Measurements from ENCODE around the gene ACKR4.
"Not testable (repeated sequence)": the region's sequence is repeated elsewhere in the genome, so short reads cannot be mapped to it uniquely, and the experiment has no call there.

Gene ACKR4

DNA sequence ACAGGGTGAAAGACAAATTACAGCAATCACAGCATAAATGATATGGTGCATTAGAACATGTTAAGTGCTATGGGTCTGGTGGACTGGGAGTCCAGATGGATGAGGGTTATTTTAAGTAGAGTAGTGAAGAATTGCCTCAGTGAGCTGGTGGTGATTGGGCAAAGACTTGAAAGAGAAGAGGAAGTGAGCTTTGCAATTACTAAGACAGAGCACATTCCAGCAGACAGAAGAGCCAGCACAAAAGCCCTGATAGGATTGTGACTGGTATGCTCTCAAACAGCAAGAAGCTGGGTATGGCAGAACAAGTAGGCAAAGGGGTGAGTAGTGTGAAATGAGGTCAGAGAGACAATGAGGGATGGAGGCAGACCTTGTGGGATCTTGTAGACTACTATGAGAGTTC lies 2.1 kb upstream of the ACKR4 start:
- peak; percentile 66 for DNase-seq

DNA sequence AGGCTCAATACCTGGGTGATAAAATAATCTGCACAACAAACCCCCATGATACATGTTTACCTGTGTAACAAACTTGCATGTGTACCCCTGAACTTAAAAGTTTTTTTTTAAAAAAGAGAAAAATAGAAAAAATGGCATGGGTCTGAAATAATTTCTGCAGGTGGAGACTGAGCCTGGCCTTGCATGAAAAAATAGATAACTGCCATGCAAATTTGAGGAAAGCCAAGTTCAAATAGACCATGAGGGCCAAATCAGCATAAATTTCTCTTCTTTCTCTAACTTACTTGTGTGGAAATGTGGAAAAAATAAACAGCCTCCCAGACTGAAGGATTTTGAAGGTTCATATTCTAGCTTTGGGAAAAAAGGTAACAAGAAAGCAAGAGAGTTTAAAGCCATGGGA lies 744 bp upstream of the ACKR4 start:
- DNase-seq = no peak

DNA sequence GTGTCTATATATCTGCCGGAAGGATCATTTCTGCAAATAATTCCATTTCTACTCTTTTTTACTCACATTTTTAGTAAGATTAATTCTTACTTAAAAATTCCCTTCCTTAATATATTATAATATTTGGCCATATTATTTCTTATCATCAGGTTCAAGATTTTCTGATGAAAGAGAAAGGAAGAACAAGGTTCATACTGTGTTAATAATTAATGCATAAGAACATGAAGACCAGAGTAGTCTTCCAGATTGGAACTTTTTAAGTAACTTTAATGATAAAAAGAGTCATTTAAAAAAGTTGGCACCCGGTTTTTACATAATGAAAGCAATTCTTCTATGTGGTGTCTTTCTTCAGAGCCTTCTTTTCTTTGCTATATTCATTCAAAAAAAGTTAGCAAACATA lies 590 bp downstream of the ACKR4 start:
- no peak for DNase-seq

DNA sequence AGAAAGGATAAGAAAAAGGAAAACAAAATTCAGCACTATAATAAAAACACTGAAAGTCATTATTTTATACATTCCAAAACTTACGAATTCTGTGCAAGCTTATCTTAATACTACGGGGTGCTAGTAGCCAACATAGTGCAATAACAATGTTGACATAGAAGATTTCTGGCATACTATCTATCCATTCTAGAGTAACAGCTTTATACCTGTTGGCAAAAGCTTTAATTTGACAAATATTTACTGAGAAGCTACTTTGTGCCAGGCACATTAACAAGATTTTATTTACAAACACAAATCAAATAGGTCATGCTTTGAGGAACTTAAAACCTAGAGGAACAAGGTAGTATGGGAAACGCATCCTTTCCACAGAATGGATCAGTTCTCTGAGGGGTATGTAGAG lies 1.1 kb downstream of the ACKR4 start:
- DNase-seq = no peak

DNA sequence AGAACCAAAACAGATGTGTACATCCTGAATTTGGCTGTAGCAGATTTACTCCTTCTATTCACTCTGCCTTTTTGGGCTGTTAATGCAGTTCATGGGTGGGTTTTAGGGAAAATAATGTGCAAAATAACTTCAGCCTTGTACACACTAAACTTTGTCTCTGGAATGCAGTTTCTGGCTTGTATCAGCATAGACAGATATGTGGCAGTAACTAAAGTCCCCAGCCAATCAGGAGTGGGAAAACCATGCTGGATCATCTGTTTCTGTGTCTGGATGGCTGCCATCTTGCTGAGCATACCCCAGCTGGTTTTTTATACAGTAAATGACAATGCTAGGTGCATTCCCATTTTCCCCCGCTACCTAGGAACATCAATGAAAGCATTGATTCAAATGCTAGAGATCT lies 3.5 kb downstream of the ACKR4 start:
- not testable (repeated sequence) for DNase-seq

DNA sequence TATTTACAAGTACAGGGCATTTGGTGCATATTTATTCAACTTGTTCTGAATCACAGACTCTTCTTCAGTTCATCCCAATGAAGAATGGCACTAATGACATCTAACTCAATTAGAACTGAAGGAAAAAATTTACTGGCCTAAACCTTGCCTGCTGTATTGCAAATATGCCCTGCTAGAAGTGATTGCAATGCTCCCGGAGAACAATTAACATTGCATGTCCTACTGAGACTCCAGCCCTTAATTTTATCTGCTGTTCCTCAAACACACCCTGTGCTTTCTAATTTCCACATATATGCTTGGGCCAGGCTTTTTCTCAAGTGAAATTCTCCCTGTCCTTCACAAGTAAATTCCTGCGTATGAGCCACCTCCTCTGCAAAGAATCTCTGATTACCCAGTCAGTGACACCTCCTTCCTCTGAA lies 8.3 kb downstream of the ACKR4 start:
- no peak for DNase-seq

DNA sequence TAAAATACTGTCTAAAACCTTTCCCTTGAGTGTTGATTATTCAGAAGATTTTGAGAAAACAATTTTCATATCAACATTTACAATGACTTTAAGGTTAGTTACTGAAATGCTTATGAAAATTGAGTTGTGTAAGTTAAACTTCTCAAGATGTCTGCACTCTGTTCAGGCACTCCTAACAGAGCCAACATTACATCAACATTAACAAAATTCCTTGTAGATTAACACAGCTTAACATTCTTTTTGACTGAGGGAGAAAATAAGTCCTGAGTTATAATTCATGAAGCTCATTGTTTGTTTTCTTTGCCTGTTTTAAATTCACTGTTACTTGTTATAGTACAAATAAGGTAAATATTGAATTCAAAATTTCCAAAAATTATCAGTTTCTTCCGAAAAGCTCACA lies 9.0 kb downstream of the ACKR4 start:
- peak; percentile 70 for DNase-seq

DNA sequence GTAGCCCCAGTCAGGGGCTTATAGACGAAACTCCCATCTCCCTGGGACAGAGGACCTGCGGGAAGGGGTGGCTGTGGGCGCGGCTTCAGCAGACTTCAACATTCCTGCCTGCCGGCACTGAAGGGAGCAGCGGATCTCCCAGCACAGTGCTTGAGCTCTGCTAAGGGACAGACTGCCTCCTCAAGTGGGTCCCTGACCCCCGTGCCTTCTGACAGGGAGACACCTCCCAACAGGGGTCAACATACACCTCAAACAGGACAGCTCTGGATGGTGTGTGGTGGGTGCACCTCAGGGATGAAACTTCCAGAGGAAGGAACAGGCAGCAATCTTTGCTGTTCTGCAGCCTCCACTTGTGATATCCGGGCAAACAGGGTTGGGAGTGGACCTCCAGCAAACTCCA lies 9.6 kb downstream of the ACKR4 start:
- not testable (repeated sequence) for DNase-seq

DNA sequence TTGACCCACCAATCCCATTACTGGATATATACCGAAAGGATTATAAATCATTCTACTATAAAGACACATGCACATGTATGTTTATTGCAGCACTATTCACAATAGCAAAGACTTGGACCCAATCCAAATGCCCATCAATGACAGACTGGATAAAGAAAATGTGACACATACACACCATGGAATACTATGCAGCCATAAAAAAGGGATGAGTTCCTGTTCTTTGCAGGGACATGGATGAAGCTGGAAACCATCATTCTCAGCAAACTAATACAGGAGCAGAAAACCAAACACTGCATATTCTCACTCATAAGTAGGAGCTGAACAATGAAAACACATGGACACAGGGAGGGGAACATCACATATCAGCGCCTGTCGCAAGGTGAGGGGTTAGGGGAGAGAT lies 18.2 kb downstream of the ACKR4 start:
- not testable (repeated sequence) for DNase-seq

DNA sequence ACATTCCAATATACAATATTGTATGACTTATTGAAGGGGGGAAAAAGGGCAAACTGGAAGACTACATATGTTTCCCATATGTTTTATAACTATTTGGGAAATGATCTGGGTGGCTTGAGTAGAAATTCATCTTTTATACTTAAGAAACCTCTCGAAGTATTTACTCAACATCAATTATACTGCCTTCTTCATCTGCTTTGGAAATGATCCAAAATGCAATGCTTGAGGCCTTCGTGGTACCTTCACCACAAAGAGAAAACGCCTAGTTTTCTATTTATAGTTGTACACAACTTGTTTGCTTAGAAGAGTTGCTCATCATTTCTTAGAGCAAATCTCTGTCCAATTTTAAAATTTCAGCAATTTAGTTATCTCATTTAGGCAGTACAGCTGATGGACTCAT lies 18.8 kb downstream of the ACKR4 start:
- DNase-seq = no peak

DNA sequence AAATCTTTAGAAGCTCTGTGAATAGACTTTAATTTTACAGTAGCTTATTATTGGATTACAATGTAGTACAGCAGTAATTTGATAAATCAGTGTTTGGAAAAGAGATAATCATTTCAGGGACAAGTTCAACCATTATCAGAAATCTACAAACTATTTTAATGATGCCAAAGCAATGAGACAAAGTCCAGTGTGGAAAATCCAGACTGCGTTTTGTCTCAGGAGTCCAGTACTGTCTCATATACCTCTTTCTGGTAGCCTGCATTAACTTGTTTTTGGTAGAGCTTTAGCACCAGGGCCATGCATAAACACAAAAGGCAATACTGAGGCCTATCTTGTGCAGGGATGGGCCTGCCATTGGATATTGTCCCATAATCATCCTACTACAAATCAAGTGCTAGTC lies 19.7 kb downstream of the ACKR4 start:
- DNase-seq = no peak

DNA sequence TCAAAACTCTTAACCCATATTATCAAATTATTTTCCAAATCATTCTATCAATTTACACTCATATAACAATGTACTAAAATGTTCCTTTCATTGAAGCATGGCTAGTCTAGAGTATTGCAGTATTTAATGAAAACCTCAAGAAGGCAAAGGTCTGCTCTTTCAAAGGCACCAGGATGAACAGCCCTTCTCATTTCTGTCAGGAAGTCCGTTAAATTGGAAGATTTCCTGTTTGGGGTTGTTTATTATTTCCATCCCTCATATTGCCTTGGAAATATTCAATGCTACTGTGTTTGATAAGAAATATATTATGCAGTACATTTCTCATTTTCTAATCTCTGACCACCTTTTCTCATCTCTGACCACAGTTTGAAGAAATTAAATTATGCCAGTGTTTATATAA lies 25.1 kb downstream of the ACKR4 start:
- DNase-seq = no peak

DNA sequence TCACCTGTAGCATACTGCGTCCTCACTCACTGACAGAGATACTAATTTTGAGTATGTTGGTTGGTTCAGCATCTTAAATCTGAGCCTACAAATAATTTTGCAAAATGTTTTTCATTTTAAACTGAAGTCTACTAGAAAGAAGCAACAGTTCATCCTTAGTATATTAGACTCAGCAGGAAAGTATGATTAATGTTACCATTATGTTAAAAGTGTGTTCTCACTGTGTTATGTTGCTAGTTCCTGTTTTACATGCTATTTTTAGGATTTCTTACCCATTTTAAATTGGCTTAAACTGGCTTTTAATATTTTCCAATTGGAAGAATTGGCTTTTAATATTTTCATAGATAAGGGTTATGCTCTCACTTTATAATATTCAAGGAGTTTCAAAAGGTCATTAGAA lies 25.7 kb downstream of the ACKR4 start:
- DNase-seq = no peak

DNA sequence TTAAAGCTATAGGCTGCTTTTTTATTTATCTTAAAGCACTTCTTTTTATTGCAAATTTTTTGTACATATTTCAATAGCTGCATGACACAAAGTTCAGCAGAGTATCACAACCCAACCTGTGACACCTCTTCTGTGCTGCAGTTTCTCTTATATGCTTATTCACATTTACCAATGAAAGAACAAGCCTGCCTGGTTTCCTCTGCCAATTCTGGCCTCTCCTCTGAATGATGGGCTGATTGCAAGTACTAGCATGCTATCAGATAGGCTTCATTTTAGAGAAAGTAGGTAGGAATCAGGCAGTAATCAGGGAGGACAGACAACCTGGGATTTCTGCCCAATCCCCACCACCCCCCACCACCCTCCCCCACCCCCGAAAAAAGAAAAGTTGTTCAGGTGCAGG lies 26.6 kb downstream of the ACKR4 start:
- no peak for DNase-seq

DNA sequence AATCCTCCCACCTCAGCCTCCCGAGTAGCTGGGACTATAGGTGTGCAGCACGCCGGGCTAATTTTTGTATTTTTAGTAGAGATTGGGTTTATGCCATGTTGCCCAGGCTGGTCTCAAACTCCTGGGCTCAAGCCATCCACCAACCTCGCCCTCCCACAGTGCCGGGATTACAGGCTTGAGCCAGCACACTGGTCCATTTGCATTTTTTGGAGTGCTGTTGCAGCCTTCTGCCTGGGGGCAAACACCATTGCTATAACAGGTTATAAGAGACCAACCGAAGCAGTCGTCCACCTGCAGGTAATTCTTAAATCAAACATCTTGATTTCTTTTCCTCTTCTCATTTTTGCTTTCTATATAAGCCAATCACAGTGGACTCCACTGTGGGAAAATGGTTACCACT lies 27.7 kb downstream of the ACKR4 start:
- no peak for DNase-seq

DNA sequence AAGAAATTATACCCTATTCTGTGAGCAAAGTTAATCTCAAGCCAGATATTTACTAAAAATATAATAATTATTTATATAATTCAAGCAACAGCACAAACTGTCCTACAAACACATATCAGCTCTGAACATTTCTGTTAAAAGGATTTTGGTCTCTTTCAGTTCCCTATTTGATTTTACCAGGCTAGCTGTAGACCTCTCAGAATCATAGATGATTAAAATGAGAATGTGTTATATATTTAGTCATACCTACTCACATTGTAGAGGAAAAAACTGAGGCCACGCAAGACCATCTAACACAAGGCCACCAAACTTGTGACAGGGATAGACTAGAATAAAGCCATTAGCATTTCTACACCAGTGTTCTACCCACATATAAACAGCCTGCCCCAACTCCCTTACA lies 28.5 kb downstream of the ACKR4 start:
- no peak for DNase-seq

DNA sequence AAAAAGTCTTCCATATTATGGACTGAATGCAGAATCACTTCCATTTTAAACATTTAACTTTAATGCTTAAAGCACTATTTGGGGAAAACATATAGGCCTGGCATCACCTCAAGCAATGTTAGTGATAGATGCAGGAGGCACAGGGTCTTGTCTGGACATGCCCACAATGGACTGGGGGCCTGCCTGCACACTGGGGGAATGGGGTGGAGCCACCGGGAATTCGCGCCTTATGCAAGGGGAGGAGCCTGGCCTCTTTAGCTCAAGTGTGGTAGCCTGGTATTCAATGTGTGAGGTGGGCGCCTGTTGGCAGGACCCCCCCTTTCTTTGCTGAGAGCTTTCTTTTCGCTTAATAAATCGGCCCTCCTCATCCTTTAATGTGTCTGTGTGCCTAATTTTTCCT lies 29.9 kb downstream of the ACKR4 start:
- DNase-seq = no peak

DNA sequence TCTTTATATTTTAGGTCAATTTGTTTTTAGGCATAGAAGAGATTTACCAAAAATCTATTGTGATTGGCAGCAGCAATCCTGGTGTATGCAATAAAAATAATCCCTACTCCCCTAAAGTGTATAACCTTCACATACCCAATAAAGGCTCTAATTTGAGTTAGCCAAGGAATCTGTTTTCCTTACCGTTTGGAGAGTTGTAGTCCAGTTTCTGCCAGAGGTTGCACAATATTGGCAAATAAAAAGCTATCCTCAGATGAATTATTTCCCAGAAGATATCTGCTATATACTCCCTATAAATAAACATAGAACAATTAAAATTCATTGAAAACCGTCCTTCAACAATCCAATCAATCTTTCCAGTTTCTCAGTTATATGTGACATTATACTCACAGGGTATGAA lies 31.1 kb downstream of the ACKR4 start:
- no peak for DNase-seq

DNA sequence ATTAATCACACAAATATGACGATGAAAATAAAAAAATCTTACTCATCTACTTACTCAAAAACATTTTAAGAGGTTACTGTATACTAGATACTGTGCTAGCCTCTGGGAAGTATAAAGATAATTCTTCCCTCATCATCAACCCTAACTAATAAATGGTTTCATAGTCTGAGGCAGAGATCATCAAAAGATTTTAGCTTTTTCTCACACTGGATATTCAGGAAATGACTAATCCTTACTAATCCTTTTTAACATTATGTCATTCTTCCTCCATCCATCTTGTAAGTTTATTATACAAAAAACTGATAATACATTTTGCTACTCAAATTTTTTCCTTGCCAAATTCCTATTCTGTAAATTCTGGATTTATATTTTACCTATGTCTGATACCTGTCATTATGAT lies 32.9 kb downstream of the ACKR4 start:
- peak; percentile 80 for DNase-seq

DNA sequence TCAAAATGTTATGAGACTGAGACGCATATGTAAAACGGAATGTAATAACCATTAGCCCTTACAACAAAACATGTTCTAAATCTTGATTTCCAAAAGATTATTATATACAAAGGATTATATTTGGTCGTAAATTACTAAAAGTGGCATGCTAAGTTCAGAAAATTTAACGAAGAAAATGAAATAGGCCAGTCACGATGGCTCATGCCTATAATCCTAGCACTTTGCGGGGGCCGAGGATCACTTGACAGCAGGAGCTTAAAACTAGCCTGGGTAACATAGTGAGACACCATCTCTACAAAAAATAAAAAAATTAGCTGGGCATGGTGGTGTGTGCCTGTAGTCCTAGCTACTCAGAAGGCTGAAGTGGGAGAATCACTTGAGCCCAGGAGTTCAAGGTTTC lies 33.5 kb downstream of the ACKR4 start:
- DNase-seq = no peak

DNA sequence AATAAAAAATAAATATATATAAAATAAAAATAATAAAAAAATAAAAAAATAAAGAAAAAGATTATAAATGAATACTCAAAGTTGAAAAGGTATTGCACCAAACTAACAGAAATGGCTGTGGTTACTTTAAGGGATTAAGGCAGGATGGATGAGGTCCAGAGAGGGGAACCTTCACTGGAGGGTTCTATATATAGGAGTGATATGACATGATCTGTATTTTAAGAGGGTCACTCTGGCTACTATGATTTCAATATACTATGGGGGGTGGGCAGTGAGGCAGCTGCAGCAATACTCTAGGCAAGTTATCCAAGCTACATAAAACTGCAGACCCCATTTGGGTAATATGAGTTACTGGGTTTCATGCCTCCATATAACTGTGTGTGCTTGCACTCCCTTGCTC lies 38.0 kb downstream of the ACKR4 start:
- no peak for DNase-seq

DNA sequence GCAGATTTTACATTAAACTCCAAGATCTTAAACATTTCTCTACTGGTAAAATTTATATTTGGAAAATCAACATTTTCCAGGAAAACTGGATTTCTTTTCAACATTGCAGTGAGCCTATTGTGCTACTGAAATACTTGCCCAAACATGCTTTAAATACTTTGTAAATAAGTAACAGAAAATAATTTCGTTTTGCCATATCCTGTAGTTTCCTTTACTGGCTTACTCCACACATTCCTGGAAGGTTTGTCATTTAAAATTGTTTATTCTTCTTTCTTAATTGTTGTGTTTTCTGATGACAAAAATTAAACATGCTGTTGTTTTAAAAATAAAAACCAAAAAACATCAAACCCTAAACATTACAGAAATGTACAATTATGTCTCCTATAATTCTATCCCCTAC lies 40.5 kb downstream of the ACKR4 start:
- peak; percentile 43 for DNase-seq

DNA sequence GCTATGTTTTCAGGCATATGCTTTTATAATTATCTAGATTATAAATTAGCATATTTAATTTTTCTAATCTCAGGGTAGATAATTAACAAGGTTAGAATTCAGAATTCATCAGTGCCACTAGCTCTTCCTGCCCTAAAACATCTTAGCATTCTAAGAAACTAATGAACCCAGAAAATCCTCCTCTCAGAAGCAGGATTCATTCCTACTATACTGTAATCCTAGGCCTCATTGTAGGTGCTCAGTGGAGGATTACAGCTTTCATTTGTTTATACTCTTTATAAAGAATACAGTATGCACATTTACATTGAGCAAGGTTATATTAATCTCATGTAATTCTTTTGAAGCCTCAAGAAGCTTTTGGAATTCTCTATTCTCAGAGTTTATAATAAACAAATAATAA lies 41.6 kb downstream of the ACKR4 start:
- no peak for DNase-seq

DNA sequence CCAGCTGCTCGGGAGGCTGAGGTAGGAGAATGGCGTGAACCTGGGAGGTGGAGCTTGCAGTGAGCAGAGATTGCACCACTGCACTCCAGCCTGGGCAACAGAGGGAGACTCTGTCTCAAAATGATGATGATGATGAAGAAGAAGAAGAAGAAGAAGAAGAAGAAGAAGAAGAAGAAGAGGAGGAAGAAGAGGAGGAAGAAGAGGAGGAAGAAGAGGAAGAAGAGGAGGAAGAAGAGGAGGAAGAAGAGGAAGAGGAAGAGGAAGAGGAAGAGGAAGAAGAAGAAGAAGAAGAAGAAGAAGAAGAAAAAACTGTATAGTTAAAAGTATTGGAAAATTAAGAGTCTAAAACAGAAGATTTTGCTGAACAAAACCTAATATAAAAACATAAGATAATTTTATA lies 44.4 kb downstream of the ACKR4 start:
- DNase-seq = not testable (repeated sequence)

DNA sequence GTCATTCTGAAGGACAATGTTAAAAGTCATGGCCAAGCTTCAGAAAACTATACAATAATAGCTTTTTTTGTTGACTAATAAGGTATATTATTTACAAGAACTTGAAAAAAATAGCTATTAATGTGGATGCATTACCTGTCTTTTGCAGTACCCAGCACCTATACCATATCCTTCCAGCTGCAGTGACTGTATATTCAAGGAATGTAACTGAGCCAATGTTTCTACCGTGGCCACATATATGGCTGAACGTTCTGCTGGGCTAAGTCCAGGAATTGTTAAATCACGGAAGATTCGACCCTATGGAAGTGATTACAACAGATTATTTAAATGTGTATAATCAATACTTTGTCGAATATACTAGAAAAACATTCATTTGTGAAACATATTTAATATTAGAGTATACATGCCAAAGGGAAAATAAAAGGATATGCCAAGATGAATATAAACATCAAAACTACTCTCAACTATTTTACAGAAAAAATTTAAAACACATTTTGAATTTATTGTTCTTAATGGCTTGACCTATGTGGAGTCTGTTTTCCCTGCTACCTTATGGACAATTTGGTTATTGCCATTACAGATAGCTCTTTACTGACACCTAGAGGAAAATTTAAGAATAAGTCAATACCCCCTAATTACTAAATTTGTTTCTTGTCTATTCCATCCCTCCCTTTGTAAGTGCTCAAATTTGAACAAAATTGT lies 44.9 kb downstream of the ACKR4 start:
- DNase-seq = peak; percentile 58

DNA sequence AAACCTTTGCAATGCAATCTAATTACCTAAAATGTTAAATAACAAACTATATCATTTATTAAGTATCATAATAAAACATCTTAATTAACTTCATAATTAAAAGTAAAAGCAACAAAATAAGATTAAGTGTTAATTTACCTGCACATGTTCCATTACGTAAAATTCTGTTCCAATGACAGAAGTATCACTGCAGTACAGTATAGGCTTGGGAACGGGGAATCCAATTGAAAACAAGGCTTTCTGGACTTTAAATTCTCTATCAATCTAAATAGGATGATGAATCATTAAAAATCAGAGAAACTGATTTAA lies 45.4 kb downstream of the ACKR4 start:
- DNase-seq = no peak

All from fibroblast of skin of right biceps (primary cell).